HL-60 (cell line): ENCODE data around the gene CCDC190.
"Not testable (repeated sequence)": the region's sequence is repeated elsewhere in the genome, so short reads cannot be mapped to it uniquely, and the experiment has no call there.

Experiments used
- DNase-seq, 2 experiments: peaks; one replicate each; pipeline ENCODE4 v3.0.0-alpha.2; 2010 to 2020; ENCODE audit warnings: low read depth in 1 of 2, low spot score in 1 of 2
- H3K27ac ChIP-seq: fragments of 250-450 bp; sonication (Bioruptor Pico); replicated peaks from 2 replicates; pipeline ENCODE4 v1.5.1; 2020; ENCODE audit warnings: mild to moderate bottlenecking, moderate library complexity
- H3K27me3 ChIP-seq: fragments of 250-450 bp; sonication (Bioruptor Pico); 2 replicates; pipeline ENCODE4 v1.5.1; 2021; ENCODE audit warnings: mild to moderate bottlenecking, moderate library complexity; ENCODE audit not compliant: insufficient read depth, poor library complexity, severe bottlenecking
- H3K4me3 ChIP-seq: replicated peaks from 2 replicates; pipeline ENCODE4 v1.5.1; 2011; ENCODE audit warnings: mild to moderate bottlenecking, control low read depth, low read length; ENCODE audit not compliant: insufficient read depth
- GABPA ChIP-seq: IDR thresholded peaks from 2 replicates; pipeline ENCODE4 v1.6.1; 2012; ENCODE audit warnings: low read depth
- POLR2AphosphoS5 ChIP-seq: IDR thresholded peaks from 2 replicates; pipeline ENCODE4 v1.6.1; 2012; ENCODE audit warnings: low read depth
- SPI1 ChIP-seq: IDR thresholded peaks from 2 replicates; pipeline ENCODE4 v1.6.1; 2012; ENCODE audit warnings: low read depth, mild to moderate bottlenecking, borderline replicate concordance
- TF ChIP-seq, protein P1 (sequence below): IDR thresholded peaks from 2 replicates; pipeline ENCODE4 v1.6.1; 2012; ENCODE audit warnings: low read depth; ENCODE audit not compliant: insufficient replicate concordance
- TF ChIP-seq, protein P2 (sequence below): IDR thresholded peaks from one replicate; pipeline ENCODE4 v1.5.1; 2011; ENCODE audit warnings: low read length, control low read depth, inconsistent platforms; ENCODE audit not compliant: insufficient read depth

The CCDC190 gene

DNA sequence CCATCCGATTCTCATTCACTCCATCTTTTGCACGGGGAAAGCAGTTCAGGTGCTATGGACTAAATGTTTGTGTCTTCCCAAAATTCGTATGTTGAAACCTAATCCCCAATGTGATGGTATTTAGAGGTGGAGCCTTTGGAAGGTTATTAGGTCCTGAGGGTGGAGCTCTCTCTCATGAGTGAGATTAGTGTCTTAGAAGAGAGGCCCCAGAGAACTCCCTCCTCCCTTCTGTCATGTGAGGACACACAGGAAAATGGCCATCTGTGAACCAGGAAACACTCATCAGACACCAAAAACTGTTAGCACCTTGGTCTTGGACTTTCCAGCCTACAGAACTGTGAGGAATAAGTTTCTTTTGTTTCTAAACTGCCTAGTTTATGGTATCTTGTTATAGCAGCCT lies 15.8 kb upstream of the CCDC190 start:
- peaks cover 3% of the 10 kb centered on the region for H3K27me3 ChIP-seq
- H3K27ac ChIP-seq = no peak overlapping the region
- TF ChIP-seq GABPA (no peak), SPI1 (no peak), POLR2AphosphoS5 (no peak)
- TF ChIP-seq, protein P1, sequence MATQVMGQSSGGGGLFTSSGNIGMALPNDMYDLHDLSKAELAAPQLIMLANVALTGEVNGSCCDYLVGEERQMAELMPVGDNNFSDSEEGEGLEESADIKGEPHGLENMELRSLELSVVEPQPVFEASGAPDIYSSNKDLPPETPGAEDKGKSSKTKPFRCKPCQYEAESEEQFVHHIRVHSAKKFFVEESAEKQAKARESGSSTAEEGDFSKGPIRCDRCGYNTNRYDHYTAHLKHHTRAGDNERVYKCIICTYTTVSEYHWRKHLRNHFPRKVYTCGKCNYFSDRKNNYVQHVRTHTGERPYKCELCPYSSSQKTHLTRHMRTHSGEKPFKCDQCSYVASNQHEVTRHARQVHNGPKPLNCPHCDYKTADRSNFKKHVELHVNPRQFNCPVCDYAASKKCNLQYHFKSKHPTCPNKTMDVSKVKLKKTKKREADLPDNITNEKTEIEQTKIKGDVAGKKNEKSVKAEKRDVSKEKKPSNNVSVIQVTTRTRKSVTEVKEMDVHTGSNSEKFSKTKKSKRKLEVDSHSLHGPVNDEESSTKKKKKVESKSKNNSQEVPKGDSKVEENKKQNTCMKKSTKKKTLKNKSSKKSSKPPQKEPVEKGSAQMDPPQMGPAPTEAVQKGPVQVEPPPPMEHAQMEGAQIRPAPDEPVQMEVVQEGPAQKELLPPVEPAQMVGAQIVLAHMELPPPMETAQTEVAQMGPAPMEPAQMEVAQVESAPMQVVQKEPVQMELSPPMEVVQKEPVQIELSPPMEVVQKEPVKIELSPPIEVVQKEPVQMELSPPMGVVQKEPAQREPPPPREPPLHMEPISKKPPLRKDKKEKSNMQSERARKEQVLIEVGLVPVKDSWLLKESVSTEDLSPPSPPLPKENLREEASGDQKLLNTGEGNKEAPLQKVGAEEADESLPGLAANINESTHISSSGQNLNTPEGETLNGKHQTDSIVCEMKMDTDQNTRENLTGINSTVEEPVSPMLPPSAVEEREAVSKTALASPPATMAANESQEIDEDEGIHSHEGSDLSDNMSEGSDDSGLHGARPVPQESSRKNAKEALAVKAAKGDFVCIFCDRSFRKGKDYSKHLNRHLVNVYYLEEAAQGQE = no peak
- TF ChIP-seq, protein P2, sequence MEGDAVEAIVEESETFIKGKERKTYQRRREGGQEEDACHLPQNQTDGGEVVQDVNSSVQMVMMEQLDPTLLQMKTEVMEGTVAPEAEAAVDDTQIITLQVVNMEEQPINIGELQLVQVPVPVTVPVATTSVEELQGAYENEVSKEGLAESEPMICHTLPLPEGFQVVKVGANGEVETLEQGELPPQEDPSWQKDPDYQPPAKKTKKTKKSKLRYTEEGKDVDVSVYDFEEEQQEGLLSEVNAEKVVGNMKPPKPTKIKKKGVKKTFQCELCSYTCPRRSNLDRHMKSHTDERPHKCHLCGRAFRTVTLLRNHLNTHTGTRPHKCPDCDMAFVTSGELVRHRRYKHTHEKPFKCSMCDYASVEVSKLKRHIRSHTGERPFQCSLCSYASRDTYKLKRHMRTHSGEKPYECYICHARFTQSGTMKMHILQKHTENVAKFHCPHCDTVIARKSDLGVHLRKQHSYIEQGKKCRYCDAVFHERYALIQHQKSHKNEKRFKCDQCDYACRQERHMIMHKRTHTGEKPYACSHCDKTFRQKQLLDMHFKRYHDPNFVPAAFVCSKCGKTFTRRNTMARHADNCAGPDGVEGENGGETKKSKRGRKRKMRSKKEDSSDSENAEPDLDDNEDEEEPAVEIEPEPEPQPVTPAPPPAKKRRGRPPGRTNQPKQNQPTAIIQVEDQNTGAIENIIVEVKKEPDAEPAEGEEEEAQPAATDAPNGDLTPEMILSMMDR = no peak
- no peak overlapping the region for H3K4me3 ChIP-seq
- no peak for DNase-seq

- no peak overlapping the region for H3K27ac ChIP-seq
- no peak for DNase-seq
- no peak overlapping the region for H3K4me3 ChIP-seq
- H3K27me3 ChIP-seq = peaks cover 3% of the 10 kb centered on the region
- TF ChIP-seq SPI1 = no peak
- no peak for TF ChIP-seq GABPA
- no peak for TF ChIP-seq POLR2AphosphoS5
- TF ChIP-seq, protein P2 = no peak
- TF ChIP-seq, protein P1 = no peak
Measured at GRCh38 chr1:162873671-162874666, 13.0 kb upstream of the CCDC190 start.

GRCh38 chr1:162872981-162873380 lies 12.0 kb upstream of the CCDC190 start:
- TF ChIP-seq, protein P1 = no peak
- TF ChIP-seq, protein P2 = no peak
- TF ChIP-seq SPI1 (no peak), GABPA (no peak), POLR2AphosphoS5 (no peak)
- no peak for DNase-seq
- no peak overlapping the region for H3K27ac ChIP-seq
- H3K4me3 ChIP-seq = no peak overlapping the region
- peaks cover 3% of the 10 kb centered on the region for H3K27me3 ChIP-seq

- DNase-seq, H3K4me3 ChIP-seq, H3K27ac ChIP-seq, H3K27me3 ChIP-seq: not testable (repeated sequence)
Measured at GRCh38 chr1:162871417-162871816, 10.4 kb upstream of the CCDC190 start.
